NCI-H2227 (cell line): ENCODE results near the gene SOX8.
"Not testable (repeated sequence)": the region's sequence is repeated elsewhere in the genome, so short reads cannot be mapped to it uniquely, and the experiment has no call there.

Source experiments
- DNase-seq: peaks from one replicate; lab custom pipeline; 2025; ENCODE audit not compliant: unreplicated experiment; lab: John Stamatoyannopoulos, UW

The SOX8 gene

DNA sequence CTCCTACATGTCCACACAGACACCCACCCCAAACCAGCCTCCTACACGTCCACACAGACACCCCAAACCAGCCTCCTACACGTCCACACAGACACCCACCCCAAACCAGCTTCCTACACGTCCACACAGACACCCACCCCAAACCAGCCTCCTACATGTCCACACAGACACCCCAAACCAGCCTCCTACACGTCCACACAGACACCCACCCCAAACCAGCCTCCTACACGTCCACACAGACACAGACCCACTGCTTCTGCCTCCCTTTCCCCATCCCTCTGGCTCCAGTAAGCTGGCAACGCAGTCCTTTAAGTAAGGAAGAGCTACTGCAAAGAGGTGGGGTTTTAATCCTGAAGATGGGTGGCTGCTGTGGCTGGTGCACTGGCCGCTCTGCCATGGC is 27.8 kb upstream of the SOX8 start:
- not testable (repeated sequence) for DNase-seq

DNA sequence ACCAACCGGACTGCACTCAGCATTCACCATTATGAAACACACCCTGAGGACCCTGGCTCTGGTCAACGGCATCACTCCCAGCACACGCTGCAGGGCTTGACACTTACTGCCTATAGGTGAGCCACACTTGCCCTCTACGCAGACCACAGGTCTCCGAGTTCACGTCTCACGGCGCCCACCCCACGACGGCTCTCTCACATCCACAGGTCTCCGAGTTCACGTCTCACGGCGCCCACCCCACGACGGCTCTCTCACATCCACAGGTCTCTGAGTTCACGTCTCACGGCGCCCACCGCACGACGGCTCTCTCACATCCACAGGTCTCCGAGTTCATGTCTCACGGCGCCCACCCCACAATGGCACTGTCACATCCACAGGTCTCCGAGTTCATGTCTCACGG is 25.8 kb upstream of the SOX8 start:
- not testable (repeated sequence) for DNase-seq

DNA sequence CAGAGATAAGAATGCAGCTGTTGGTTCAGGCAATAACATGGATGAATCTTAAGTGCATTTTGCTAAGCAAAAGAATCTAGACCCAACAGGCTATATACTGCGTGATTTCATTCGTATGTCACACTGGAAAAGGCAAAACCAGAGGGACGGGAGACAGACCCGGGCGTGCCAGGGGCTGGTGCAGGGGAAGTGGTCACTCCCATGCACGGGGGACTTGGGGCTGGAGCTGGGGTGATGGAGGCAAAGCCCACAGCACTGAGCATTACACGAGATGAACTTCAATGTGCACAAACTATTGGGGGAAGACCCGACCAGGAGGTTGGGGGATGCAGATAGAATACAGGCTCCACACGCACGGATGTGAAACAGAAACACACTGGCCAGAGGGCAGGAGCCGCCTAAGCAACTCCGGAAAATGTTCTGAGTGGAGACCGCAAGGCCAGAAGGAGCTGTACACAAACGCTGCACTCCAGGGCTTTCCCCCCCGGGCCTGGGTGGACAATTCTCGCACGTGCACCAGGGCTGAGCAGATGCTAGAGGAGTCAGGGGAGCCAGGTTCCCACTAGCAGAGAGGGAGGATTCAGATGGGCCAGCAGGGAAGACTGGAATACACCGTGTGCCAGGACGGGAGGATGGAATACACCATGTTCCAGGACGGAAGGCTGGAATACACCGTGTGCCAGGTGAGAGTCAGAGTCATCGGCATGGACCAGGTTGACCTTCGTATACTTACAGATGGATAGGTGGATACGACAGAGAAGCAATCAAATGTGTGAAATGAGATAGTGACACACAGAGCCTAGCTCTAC is 22.1 kb upstream of the SOX8 start:
- no peak for DNase-seq

DNA sequence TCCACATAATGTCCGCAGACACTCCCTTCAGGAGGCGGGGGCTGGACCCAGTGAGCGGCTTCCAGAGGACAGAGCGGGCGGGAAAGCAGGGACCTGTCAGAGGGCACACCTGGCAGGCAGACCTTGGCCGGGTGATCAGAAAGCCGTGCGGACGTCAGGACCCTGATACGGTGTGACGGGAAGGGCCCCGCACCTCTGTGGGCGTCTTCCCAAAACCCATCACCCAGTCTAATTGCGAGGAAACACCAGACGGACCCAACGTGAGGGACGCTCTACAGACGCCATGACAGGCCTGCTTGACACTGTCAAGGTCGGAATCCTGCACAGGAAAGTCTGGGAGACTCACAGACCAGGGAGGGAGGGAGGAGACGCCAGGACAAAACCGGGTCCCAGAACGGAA is 19.2 kb upstream of the SOX8 start:
- DNase-seq: no peak

DNA sequence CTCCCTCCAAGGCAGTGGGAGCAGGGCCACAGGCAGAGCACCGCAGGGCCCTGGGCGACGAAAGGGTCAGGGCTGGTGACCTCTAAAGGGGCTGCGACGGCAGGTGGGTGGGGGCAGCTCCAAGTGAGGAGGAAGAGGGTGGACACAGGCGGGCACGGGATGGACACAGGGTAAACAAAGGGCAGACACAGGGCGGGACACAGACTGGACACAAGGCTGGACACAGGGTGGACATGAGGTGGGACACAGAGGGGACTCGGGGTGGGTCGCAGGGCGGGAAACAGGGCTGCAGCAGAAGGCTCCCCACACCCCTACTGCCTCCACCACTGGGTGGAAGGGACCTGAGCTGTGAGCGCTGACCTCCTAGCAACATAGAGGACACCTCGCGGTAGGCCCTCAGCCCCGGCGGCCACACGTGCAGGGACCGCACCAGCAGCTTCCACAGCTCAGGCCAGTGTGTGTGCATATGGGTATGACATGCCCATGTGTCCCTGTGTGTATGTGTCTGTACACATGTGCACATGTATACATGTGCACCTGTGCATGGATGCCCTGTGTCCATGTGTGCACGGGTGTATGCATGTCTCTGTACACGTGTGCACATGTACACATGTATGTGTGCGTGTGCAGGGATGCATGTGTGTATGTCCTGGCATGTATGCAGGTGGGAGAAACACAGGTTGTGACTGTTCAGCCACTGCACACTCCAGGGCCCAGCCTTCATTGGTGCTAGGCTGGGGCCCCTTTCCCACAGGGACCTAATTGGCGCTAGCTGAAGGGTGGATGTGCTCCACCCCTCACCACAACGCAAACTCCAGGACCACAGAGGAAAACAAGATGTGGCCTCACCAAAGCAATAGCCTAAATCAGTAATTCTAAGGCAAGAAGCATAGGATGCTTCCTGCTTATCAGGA is 18.4 kb upstream of the SOX8 start:
- DNase-seq: no peak

DNA sequence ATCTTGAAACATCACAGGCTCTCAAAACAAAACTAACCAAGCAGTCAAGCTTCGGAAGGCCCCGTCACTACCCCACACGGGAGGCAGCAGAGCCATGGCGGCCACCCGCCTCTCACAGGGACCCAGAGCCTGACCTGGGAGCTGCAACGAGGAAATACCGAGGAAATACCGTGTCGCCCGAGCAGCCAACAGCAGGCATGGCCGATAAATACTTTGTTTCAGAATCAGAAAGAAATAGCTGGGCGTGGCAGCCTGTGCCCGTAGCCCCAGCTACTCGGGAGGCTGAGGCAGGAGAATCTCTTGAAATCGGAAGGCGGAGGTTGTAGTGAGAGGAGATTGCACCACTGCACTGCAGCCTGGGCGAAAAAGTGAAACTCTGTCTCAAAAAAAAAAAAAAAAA is 17.7 kb upstream of the SOX8 start:
- DNase-seq: no peak

DNA sequence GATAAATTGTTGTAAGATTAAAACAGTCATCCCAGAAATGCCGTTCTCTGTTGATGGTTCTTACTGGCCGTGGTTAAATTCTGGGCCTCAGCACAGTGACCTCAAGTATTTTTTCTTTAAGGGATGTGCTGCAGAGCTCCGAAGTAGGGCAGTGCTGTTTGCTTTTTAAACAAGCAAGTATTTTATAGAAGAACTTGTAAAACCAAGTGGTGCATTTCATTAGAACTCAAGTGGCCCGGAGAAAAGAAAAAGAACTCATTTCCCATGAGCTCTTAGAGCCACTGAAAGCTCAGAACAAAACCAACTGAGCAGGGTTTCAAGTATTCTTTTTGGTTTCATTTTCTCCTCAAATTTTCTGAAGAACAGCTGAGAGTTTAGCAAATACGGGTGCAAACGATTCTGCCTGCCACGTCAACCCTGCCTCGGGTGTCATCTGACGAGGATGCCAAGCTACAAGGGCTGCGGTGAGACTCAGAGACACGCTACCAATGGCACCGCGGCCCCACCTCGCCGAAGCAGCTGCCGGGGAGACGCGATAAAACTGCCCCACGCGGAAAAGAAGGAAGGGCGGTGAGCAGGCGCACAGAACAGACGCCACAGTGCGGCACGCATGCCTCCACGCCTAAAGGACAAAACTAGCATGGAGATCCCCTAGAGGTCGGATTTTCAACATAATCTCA is 17.1 kb upstream of the SOX8 start:
- DNase-seq: no peak

DNA sequence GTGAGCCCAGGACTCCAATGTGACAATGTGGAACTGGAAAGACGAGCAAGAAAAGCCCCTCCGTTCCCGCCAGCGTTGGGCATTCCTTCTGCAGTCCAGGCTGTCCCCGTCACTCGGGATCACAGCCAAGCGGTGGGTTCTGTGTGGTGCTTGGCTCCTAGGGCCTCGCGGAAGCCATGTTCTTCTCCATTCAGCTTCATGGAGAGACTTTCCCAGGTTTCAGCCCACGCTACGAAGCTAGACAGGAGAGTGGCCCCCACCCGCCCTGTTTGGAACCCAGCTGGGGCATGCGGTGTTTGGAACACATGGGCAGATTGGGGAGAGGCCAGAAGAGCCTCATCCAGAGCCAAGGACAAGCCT is 16.6 kb upstream of the SOX8 start:
- no peak for DNase-seq

DNA sequence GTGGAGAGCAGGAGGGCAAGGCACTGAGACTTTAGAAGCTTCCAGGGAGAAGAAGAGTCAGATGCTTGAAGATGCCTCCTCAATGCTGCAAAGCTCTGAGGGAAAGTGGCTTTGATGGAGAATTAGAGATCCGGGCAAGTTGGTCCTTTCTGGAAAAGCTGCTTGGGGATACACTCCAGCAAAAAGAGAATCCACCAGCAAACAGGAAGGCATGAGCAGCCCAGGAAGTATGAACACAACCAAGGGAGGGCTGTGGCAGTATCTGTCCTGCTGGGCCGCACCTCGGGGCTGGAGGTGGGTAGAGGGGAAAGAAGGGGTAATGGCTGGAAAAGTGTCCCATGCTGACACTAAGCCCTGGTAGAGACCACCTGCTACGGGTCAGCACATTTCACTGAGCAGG is 16.1 kb upstream of the SOX8 start:
- no peak for DNase-seq

DNA sequence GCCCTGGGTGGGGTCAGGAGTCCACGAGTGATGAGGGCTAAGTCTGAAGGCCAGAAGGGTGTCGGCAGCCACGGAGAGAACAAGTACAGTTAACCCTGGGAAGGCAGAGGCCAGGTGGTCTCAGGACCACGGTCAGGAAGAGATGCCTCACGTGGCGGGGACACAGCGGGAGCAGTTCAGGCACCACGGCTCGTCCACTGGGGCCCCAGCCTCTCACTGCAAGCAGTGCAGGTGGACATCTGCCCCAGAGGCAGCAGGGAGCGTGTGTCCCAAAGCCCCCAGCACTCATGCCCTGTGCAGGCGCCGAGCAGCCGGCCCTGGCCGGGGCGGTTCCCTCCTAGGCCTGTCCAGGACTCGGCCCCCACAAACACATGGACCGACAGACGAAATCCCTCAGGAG is 15.5 kb upstream of the SOX8 start:
- no peak for DNase-seq

DNA sequence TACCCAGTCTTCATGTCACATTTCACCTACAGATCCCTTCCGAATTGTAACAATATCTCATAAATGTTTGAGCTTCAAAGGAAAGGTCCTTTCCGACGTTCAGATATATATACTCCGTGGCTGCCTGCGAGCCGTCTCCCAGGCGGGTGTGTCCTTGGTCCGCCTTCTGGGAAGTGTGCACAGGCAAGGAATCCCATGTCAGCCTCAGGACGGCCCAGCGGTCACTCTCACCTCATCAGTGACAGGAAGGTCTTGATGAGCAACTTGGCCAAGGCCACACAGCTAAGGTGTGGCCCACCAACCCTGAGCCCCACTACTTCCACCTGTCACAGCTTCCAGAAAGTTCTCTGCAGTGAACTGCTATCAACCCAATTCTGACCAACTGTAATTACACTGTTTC is 15.1 kb upstream of the SOX8 start:
- DNase-seq: no peak

DNA sequence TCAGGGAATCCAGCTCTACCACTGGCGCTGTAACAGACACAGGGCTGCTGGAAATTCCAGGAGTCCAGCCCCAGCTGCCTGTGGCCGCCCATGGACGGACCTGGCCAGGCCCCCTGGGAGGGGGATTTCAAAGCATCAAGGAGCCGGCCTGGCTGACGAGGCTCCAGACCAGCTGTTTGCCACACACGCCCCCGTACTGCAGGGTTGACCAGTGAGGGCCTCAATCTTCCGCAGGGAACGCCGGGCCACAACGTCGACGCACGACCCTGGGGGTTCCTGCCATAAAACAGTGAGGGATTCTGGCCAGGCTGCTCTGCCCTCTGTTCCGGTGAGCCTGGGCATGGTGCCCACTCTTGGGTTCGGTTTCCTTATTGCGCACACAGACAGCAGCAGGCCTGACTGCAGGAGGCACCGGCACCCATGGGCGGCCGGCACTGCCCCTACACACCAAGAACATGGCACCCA is 14.5 kb upstream of the SOX8 start:
- no peak for DNase-seq

DNA sequence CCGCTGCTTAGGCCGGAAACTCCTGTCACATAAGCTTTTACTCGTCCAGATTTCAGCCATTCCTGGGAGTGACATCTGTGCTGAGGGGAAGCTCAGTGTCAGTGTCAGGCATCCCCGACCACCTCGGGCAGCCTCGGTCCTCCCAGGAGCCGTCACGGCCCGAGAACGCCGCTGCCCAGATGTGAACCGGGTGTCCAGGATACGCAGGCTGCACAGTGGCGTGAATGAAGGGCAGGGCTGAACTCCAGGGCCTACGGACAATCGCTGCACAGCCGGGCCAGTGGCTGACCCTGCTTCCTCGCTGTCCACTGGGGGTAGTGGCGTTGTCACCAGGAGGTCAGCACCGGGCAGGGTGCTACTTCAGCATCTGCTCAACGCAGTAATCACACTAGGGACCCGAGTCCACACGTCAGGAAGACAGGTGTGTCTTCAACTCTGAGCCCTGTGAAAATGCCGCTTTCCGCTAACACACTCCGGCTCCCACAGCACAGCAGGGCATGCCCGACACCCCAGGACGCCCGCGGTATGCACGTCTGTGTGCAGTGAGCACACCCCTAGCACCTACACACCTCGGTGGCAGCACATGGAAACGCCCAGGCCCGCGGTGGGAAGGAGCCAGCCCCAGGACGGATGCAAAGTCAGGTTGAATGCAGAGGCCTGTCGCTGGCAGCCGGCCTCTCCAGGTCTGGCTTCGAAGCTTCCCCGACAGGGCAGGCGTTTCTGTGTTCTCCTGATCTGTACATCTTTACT is 13.8 kb upstream of the SOX8 start:
- DNase-seq: no peak

DNA sequence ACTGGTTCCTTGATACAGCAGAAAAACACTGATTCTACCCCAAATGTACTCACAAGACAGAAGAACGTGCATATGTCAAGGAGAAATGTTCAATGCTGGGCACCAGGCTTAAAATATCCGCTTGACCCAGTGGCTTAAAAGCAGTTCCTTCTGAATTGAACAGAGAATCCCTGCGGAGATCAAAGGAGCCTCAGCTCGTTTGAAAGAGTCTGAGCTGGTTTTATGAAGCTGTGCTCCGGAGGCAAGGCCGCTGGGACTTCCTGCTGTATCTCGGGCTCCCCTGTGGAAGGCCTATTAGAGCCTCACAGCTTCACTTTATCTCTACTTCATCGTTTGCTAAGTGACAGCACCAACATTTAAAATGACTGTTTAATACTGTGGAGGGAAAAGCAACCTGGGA is 12.9 kb upstream of the SOX8 start:
- DNase-seq: peak; percentile 37

DNA sequence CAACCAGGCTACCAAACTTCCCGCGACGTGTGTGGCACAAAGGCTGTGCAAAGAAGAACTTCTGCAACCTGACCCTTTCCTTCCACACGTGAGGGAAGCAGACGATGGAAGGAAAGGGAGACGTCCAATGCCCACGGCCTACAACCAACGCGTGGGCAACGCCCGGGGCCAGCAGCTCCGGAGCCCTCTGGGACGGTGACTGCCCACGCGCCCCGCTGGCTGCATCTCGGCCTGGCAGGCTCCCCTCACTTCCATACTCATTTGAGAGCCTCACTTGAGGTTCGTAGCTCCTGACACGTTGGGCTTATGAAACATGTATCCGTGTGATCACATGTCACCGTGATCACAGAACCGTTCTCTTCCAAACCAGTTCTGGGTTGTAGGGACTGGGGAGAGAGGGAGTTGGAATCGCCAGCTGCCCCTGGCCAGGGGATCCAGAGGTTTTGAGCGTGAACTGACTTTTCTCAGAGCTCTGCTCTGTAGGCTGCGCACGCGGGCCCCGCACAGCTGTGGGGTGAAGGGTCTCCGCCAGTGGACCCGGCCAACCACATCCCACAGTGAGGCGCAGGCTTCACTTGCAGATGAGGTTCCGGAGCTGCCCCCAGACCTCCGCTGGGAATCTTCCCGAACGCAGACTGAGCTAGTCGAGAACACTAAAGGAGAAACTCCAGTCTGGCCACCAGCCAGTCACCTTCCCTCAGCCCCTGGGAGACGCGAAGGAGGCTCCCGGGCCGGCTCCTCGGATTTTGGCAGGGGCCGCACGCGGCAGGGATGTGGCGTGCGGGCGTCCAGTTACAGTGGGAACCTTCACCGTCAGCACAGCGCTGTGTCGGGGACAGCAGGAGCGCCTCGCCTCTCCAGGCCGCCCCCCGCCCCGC is 11.8 kb upstream of the SOX8 start:
- DNase-seq: no peak

DNA sequence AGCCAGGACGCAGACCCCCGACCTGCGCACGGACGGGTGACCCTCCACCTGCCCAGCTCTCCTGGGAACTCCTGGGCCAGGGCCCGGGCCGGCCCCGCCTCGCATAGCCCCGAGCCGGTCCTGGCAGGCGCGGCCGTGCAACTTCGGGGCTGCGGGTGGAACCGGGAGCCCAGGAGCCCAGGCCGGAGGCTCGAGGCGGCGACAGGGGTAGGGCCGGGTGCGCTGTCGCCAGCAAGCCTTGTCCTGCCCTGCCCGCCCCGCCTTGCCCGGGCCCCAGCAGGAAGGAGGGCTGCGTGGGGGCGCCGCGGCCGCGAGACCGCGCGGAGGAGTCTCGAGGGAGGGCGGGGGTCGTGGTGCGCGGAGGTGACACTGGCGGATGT is 11.2 kb upstream of the SOX8 start:
- no peak for DNase-seq

DNA sequence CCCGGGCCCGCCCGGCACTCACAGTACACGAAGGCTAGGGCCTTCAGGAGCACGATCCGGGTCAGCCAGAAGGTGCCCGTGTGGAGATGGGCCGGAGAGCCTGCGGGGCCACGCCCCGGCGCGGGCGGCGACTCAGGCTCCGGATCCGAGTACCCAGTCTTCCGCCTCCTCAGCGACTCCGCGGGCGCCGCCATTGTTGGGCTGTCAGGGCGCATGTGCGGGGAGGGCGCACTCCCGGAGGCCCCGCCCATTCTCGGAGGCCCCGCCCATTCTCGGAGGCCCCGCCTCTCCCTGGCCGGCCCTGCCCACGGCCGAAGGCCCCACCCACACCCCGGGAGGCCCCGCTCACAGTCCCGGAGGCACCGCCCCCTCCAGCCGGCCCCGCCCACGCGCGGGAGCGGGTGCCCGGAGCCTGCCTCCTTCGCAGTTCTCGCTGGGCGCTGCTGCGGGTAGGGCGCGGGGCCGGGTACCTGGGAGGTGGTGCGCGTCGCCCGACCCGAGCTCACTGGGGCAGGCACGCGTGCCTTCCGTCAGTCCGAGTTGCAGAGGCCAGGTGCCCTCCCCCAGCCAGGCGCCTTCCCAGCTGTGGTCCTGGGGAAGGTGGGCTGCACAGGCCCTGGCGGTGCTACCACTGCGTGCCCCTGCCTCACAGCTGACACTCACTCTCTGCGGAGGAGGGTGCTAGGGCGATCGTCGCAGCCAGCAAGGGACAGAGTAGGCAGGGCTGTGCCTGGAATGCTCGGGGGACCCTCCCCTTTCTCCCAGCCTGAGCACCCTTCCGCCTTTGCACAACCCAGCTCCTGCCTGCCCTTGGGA is 10.6 kb upstream of the SOX8 start, which contains the start of gene LMF1:
Gene LMF1 (minus strand): TSS at position 219 of the 816 bp plus-strand sequence. CDS start 4 bp downstream, at position 215.
- peak; percentile 82 for DNase-seq

DNA sequence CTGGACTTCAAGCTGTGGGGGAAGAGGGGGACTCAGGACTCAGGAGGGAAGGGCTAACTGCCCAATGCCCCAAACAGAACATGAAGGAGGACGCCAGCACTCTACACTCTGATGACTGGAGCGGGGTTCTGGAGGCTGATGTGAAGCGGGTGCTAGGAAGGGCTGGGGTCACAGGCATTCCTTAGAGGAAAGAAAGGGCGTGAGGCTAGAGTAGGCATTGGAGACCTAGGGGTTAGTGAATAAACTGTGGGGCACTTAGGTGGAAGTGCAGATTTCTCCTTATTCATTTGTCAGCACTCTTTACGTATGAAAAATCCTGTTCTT is 10.0 kb upstream of the SOX8 start:
- no peak for DNase-seq

DNA sequence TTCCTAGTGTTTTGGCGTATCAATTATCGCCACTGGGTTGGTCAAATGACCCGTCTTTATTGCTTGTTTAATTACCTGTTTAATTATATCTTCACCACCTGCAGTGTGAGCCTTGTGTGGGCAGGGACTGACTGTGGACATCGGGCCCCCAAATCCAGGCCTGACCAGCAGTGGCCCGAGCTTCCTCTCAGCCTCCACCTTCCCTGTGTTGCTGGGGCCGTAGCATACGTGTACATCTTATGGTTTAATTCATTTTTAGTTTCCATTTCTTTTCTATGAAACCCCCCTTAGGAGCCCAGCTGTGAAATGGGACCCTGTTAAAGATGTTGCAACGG is 9.6 kb upstream of the SOX8 start:
- no peak for DNase-seq
